ENCODE data around the gene ATP2B3. TPM values are rescaled to one million over a fixed set of nuclear protein-coding genes. Genes with fewer than 3 reads are reported as not detected.
A peak's percentile ranks its signal among the peaks of the same experiment; 100 is the strongest.

The ATP2B3 gene
- total and polyA plus RNA-seq, 7 donors = 0.01 to 0.04 (median 0.01) TPM; not detected in 4

DNA sequence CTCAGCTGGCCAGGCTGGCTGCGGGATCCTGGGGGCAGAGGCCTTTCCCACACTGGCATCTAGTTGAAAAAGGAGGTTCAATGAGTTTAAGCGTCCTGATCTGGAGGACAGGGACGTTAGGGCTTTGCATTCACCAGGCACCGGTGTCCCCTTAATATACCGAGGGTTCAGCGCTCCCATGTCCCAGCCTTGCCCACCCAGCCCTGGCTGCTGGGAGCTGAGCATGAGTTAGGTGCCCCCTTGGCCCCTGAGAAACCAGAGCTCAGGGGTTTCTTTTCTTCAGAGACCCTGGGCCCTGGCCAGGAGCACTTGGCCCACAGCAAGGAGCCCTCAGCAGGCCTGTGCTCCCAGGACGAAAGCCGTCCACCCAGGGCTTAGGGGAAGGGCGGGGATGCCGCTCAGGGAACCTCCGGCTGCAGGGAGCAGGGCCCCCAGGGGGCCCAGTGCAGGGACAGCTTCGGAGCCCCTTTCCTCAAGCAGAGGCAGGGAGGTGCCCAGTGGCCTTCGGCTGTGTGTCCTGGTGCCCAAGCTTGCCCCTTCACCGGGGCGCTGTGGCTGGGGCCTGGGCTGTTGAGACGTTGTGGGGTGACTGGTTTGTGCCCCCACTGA, 108.7 kb downstream of the ATP2B3 start:
- 82 to 92% (median 88%) methylated on average over 9 to 16 of the region's 16 CpGs for WGBS, 3 donors
- no peak for DNase-seq
- Histone ChIP-seq H3K9me3 (no peaks in the 10 kb centered on the region), H3K27me3 (ENCODE audit: insufficient read depth in 3 of 3, low read length in 2 of 3) (peaks cover 0 to 19% (median 0%) of the 10 kb centered on the region in 3 donors), H3K4me1 (no peaks in the 10 kb centered on the region), H3K4me3 (no peak overlapping the region), H3K27ac (no peak overlapping the region), H3K36me3 (ENCODE audit: insufficient read depth in 1 of 2, low read depth in 1 of 2) (no peaks in the 10 kb centered on the region)
- intact Hi-C loops (cut with DNase I) = no loop called here
- TF ChIP-seq CTCF (IDR thresholded peaks at IDR 0.05) = no peak
- no peak for ATAC-seq

GRCh38 chrX:153626863-153627674, 109.6 kb downstream of the ATP2B3 start:
- DNase-seq (peak in 1 of 2 donors; percentile 19), ATAC-seq (no peak)
- no peak overlapping the region for H3K27ac ChIP-seq
- intact Hi-C loops (cut with DNase I) = no loop called here
- no peaks in the 10 kb centered on the region for H3K36me3 ChIP-seq (ENCODE audit: insufficient read depth in 1 of 2, low read depth in 1 of 2)
- no peak for TF ChIP-seq CTCF (IDR thresholded peaks at IDR 0.05)
- no peaks in the 10 kb centered on the region for H3K4me1 ChIP-seq
- H3K4me3 ChIP-seq = no peak overlapping the region
- WGBS, 3 donors = 71 to 83% (median 78%) methylated on average over 24 to 33 of the region's 35 CpGs
- no peaks in the 10 kb centered on the region for H3K9me3 ChIP-seq
- peaks cover 0 to 25% (median 0%) of the 10 kb centered on the region in 3 donors for H3K27me3 ChIP-seq (ENCODE audit: insufficient read depth in 3 of 3, low read length in 2 of 3)

GRCh38 chrX:153627675-153628111, 110.3 kb downstream of the ATP2B3 start:
- H3K9me3 ChIP-seq = no peaks in the 10 kb centered on the region
- no peak for ATAC-seq
- no peaks in the 10 kb centered on the region for H3K4me1 ChIP-seq
- peak in 1 of 2 donors; percentile 30 for DNase-seq
- peaks cover 0 to 25% (median 0%) of the 10 kb centered on the region in 3 donors for H3K27me3 ChIP-seq (ENCODE audit: insufficient read depth in 3 of 3, low read length in 2 of 3)
- intact Hi-C loops (cut with DNase I) = no loop called here
- WGBS, 3 donors = 46 to 68% (median 62%) methylated on average over 8 to 15 of the region's 15 CpGs
- no peak for TF ChIP-seq CTCF (IDR thresholded peaks at IDR 0.05)
- H3K36me3 ChIP-seq (ENCODE audit: insufficient read depth in 1 of 2, low read depth in 1 of 2) = no peaks in the 10 kb centered on the region
- H3K4me3 ChIP-seq = no peak overlapping the region
- no peak overlapping the region for H3K27ac ChIP-seq

GRCh38 chrX:153628129-153628528, 110.7 kb downstream of the ATP2B3 start:
- Histone ChIP-seq H3K4me1 (no peaks in the 10 kb centered on the region), H3K27ac (no peak overlapping the region), H3K9me3 (no peaks in the 10 kb centered on the region), H3K4me3 (no peak overlapping the region), H3K27me3 (ENCODE audit: insufficient read depth in 3 of 3, low read length in 2 of 3) (peaks cover 0 to 25% (median 0%) of the 10 kb centered on the region in 3 donors), H3K36me3 (ENCODE audit: insufficient read depth in 1 of 2, low read depth in 1 of 2) (no peaks in the 10 kb centered on the region)
- ATAC-seq = no peak
- TF ChIP-seq CTCF (IDR thresholded peaks at IDR 0.05) = no peak
- WGBS, 3 donors = 92 to 94% (median 93%) methylated on average over 8 of the region's 8 CpGs
- DNase-seq = no peak
- intact Hi-C loops (cut with DNase I) = no loop called here
